ENCODE results near the gene S100A10.
A peak's percentile ranks its signal among the peaks of the same experiment; 100 is the strongest.

S100A10 gene

DNA sequence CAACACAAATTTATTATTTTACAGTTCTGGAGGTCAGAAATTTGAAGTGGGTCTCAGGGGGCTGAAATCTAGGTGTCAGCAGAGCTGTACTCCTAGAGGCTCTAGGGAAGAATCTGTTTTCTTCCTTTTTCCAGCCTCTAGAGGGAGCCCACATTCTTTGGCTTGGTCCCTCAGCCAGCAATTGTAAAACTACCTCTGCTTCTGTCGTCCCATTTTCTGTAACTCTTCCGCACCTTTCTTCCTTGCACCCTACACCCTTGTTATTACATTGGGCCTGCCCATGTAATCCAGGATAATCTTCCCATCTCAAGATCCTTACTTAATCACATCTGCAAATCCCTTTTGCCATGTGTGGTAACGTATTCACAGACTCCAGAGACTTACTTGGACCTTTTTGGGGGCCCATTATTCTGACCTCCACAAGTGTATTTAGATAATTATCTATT lies 59.6 kb downstream of the S100A10 start:
- peak; percentile 77 for DNase-seq
- Histone ChIP-seq H3K27ac (ENCODE audit: low read length) (no peak overlapping the region), H3K9me2 (replicated peaks; ENCODE audit: insufficient read depth, low read length) (no peaks in the 10 kb centered on the region), H3K27me3 (replicated peaks; ENCODE audit: insufficient read depth, low read length) (no peaks in the 10 kb centered on the region), H3K79me2 (ENCODE audit: low read length) (no peaks in the 10 kb centered on the region), H3K4me3 (ENCODE audit: low read length) (no peak overlapping the region), H4K20me1 (ENCODE audit: insufficient read depth, low read length) (no peaks in the 10 kb centered on the region), H3K9me3 (replicated peaks; ENCODE audit: insufficient read depth, low read length) (no peaks in the 10 kb centered on the region), H3K4me2 (ENCODE audit: low read depth, low read length) (peak overlapping the region; percentile 37; the same call in 1 of the 2 replicates), H3F3A (ENCODE audit: insufficient read depth, low read length) (no peaks in the 10 kb centered on the region), H2AFZ (ENCODE audit: low read length) (peak overlapping the region; percentile 62), H3K4me1 (ENCODE audit: low read length) (peaks cover 21% of the 10 kb centered on the region), H3K9ac (ENCODE audit: low read length) (no peak overlapping the region), H3K36me3 (replicated peaks; ENCODE audit: insufficient read depth, low read length) (no peaks in the 10 kb centered on the region)
- TF ChIP-seq CTCF (IDR thresholded peaks at IDR 0.05; ENCODE audit: low read length) (peak; percentile 95), EZH2phosphoT487 (IDR thresholded peaks at IDR 0.05; ENCODE audit: low read length) (no peak)

All from MM.1S (cell line).